Measurements from ENCODE around the gene CASKIN2.
"Not testable (repeated sequence)": the region's sequence is repeated elsewhere in the genome, so short reads cannot be mapped to it uniquely, and the experiment has no call there.

The CASKIN2 gene

DNA sequence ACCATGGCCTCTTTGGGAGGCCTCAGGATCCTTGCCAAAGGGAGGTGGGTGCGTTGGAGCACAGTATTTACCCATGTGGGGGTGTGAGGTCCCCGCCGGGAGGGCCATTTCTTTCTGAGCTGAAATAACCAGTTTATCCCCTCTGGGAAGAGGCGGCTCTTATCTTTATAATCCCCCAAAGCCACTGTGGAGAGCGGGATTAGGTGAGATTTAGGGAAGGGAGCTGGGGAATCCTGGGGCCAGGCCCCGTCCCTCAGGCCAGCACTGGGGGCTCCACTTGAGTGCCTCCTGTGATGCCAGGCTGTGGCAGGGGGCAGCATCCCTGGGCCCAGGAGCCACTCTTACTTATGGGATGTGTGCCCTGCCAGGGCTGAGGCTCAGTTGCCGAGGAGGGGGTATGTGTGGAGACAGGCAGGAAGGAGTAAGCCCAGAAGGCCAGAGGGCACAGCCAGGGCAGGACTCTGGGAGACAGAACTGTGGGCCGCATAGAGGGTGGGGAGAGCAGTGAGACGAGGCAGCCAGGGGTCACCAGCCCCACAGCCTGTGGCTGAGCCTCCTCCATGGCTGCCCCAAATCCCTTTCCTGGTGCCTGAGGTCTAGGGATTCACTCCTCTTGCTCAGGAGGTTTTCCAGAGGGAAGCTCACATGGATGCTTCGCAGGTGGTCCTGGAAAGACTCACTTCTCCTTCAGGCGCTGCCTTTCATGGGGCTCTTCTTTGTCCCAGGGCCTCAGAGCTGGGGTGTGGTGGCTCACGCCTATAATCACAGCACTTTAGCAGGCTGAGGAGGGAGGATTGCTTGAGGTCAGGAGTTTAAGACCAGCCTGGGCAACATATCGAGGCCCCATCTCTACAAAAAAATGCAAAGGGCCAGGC is 33.9 kb downstream of the CASKIN2 start:
- Histone ChIP-seq H3K79me2 (ENCODE audit: low read length) (no peaks in the 10 kb centered on the region), H3K27me3 (ENCODE audit: low read depth, low read length) (no peaks in the 10 kb centered on the region), H2AFZ (ENCODE audit: low read depth, low read length) (no peak overlapping the region), H3K36me3 (replicated peaks; ENCODE audit: low read depth, low read length) (no peaks in the 10 kb centered on the region), H3K4me3 (ENCODE audit: low read length) (no peak overlapping the region), H3K4me1 (ENCODE audit: low read length) (no peaks in the 10 kb centered on the region), H4K20me1 (ENCODE audit: insufficient read depth, low read length) (no peaks in the 10 kb centered on the region), H3K27ac (ENCODE audit: low read length) (no peak overlapping the region), H3K9ac (ENCODE audit: low read length) (no peak overlapping the region), H3K4me2 (ENCODE audit: low read length) (no peak overlapping the region), H3K9me3 (ENCODE audit: insufficient read depth, low read length) (no peaks in the 10 kb centered on the region)
- TF ChIP-seq, protein P1, sequence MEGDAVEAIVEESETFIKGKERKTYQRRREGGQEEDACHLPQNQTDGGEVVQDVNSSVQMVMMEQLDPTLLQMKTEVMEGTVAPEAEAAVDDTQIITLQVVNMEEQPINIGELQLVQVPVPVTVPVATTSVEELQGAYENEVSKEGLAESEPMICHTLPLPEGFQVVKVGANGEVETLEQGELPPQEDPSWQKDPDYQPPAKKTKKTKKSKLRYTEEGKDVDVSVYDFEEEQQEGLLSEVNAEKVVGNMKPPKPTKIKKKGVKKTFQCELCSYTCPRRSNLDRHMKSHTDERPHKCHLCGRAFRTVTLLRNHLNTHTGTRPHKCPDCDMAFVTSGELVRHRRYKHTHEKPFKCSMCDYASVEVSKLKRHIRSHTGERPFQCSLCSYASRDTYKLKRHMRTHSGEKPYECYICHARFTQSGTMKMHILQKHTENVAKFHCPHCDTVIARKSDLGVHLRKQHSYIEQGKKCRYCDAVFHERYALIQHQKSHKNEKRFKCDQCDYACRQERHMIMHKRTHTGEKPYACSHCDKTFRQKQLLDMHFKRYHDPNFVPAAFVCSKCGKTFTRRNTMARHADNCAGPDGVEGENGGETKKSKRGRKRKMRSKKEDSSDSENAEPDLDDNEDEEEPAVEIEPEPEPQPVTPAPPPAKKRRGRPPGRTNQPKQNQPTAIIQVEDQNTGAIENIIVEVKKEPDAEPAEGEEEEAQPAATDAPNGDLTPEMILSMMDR (IDR thresholded peaks at IDR 0.05; ENCODE audit: low read depth, low read length), result no peak
- TF ChIP-seq EZH2phosphoT487 (IDR thresholded peaks at IDR 0.05; ENCODE audit: low read depth), result no peak

DNA sequence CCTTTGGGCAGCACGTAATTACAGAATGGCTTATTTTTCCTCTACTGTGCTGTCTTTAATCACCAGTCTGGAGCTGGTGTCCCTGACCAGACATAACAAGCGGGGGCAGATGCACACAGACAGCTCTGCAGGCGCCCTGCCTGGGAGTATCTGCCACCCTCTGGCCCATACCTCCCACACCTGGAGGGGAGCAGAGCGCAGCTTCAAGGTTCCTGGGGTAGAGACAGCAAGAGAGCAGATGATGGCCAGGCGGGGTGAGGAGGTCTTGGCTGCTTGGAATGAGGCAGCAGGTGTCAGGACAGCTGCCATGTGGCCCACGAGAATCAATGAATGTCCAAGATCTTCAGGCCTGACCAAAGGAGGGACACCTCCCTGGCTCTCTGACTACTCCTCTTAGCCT is 35.1 kb downstream of the CASKIN2 start:
- Histone ChIP-seq H3K27ac (ENCODE audit: low read length) (no peak overlapping the region), H3K4me3 (ENCODE audit: low read length) (no peak overlapping the region), H3K27me3 (ENCODE audit: low read depth, low read length) (no peaks in the 10 kb centered on the region), H4K20me1 (ENCODE audit: insufficient read depth, low read length) (no peaks in the 10 kb centered on the region), H3K79me2 (ENCODE audit: low read length) (no peaks in the 10 kb centered on the region), H3K4me1 (ENCODE audit: low read length) (no peaks in the 10 kb centered on the region), H2AFZ (ENCODE audit: low read depth, low read length) (no peak overlapping the region), H3K9me3 (ENCODE audit: insufficient read depth, low read length) (no peaks in the 10 kb centered on the region), H3K9ac (ENCODE audit: low read length) (no peak overlapping the region), H3K4me2 (ENCODE audit: low read length) (no peak overlapping the region), H3K36me3 (replicated peaks; ENCODE audit: low read depth, low read length) (no peaks in the 10 kb centered on the region)
- TF ChIP-seq EZH2phosphoT487 (IDR thresholded peaks at IDR 0.05; ENCODE audit: low read depth), result no peak
- TF ChIP-seq, protein P1 (IDR thresholded peaks at IDR 0.05; ENCODE audit: low read depth, low read length), result no peak

DNA sequence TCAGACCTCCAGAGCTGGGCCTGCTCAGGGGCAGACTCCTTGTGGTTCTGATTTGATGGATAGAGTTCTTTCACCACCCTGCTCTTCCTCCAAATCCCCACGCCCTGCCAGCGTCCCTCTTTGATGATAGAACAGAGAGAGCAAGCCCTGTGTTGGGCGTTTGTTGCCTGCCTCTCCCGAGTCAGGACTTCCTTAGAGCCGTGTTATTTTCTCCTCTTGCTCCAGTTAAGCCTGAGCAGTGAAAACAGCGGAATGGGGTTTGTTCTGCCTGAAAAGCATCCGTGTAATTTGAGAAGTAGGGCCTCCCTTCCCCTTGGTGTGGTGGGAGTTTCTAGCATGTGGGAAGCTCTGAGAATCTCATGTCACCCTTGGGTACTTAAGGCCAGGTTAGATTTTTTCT is 36.8 kb downstream of the CASKIN2 start:
- Histone ChIP-seq H3K4me3 (ENCODE audit: low read length) (no peak overlapping the region), H3K9ac (ENCODE audit: low read length) (no peak overlapping the region), H3K4me1 (ENCODE audit: low read length) (no peaks in the 10 kb centered on the region), H3K79me2 (ENCODE audit: low read length) (no peaks in the 10 kb centered on the region), H3K9me3 (ENCODE audit: insufficient read depth, low read length) (no peaks in the 10 kb centered on the region), H2AFZ (ENCODE audit: low read depth, low read length) (no peak overlapping the region), H3K4me2 (ENCODE audit: low read length) (no peak overlapping the region), H4K20me1 (ENCODE audit: insufficient read depth, low read length) (no peaks in the 10 kb centered on the region), H3K36me3 (replicated peaks; ENCODE audit: low read depth, low read length) (peaks cover 1% of the 10 kb centered on the region), H3K27me3 (ENCODE audit: low read depth, low read length) (no peaks in the 10 kb centered on the region), H3K27ac (ENCODE audit: low read length) (no peak overlapping the region)
- TF ChIP-seq, protein P1 (IDR thresholded peaks at IDR 0.05; ENCODE audit: low read depth, low read length), result no peak
- no peak for TF ChIP-seq EZH2phosphoT487 (IDR thresholded peaks at IDR 0.05; ENCODE audit: low read depth)

DNA sequence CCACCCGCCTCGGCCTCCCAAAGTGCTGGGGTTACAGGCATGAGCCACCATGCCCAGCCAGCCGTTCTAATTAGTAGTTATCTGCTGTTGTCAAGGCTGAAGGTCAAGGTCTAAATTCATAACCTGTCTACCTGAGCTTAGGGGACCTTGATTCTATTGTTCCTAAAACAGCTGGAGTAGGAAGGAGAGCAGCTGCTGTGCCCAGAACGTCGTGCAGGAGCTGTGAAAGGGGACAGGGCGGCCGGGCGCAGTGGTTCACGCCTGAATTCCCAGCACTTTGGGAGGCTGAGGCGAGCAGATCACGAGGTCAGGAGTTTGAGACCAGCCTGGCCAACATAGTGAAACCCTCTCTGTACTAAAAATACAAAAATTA is 37.9 kb downstream of the CASKIN2 start:
- not testable (repeated sequence) for H3K27ac ChIP-seq (ENCODE audit: low read length); H3K79me2 ChIP-seq (ENCODE audit: low read length); H3K27me3 ChIP-seq (ENCODE audit: low read depth, low read length); H3K4me1 ChIP-seq (ENCODE audit: low read length); H3K9me3 ChIP-seq (ENCODE audit: insufficient read depth, low read length); H3K36me3 ChIP-seq (replicated peaks; ENCODE audit: low read depth, low read length); H3K9ac ChIP-seq (ENCODE audit: low read length); H2AFZ ChIP-seq (ENCODE audit: low read depth, low read length); H3K4me2 ChIP-seq (ENCODE audit: low read length); H3K4me3 ChIP-seq (ENCODE audit: low read length); H4K20me1 ChIP-seq (ENCODE audit: insufficient read depth, low read length)

All from OCI-LY3 (cell line).